Fibroblast of the aortic adventitia (primary cell): Measurements from ENCODE around the gene AIDA. TPM values are rescaled to one million over a fixed set of nuclear protein-coding genes. Genes with fewer than 3 reads are reported as not detected.

ENCODE experiments used
- DNase-seq: peaks from one replicate; pipeline ENCODE4 v3.0.0-alpha.2; 2010; ENCODE audit warnings: low read depth
- H3K4me3 ChIP-seq: 2 replicates; pipeline ENCODE4 v1.5.1; 2011; ENCODE audit warnings: low read depth, mild to moderate bottlenecking, control low read depth, low read length, moderate library complexity
- total RNA-seq: library from RNA; depleted of rRNA; stranded (reverse); fragments of >200 nt; gene quantifications from 2 replicates; pipeline ENCODE4 v1.2.3, GENCODE V29; 2012; ENCODE audit warnings: low replicate concordance
- TF ChIP-seq, protein P1 (sequence below): IDR thresholded peaks from 2 replicates; pipeline ENCODE4 v1.5.1; 2011; ENCODE audit warnings: mild to moderate bottlenecking, low read length, control low read depth, inconsistent platforms; ENCODE audit not compliant: insufficient read depth

AIDA gene
- total RNA-seq, 1 donor, result 119 TPM

DNA sequence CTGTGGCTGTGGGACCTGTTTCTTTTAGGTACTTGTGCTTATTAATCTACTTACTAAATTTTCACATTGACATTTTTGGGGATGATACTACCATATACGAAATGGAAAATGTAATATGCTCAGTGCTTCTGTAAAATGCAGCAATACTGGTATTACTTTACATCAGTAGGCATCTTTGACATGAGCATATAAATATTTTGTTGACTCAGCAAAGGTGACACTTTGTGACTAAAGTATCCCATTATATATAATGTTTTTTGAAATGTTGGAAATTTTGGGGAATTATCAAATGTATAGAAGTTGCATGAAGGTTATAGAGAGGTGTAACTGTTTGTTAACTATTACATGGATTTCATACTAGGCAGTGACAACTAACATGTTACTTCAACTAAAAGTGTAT lies 22.4 kb upstream of the AIDA start:
- TF ChIP-seq, protein P1, sequence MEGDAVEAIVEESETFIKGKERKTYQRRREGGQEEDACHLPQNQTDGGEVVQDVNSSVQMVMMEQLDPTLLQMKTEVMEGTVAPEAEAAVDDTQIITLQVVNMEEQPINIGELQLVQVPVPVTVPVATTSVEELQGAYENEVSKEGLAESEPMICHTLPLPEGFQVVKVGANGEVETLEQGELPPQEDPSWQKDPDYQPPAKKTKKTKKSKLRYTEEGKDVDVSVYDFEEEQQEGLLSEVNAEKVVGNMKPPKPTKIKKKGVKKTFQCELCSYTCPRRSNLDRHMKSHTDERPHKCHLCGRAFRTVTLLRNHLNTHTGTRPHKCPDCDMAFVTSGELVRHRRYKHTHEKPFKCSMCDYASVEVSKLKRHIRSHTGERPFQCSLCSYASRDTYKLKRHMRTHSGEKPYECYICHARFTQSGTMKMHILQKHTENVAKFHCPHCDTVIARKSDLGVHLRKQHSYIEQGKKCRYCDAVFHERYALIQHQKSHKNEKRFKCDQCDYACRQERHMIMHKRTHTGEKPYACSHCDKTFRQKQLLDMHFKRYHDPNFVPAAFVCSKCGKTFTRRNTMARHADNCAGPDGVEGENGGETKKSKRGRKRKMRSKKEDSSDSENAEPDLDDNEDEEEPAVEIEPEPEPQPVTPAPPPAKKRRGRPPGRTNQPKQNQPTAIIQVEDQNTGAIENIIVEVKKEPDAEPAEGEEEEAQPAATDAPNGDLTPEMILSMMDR, result no peak
- H3K4me3 ChIP-seq, result no peak overlapping the region
- DNase-seq, result no peak

DNA sequence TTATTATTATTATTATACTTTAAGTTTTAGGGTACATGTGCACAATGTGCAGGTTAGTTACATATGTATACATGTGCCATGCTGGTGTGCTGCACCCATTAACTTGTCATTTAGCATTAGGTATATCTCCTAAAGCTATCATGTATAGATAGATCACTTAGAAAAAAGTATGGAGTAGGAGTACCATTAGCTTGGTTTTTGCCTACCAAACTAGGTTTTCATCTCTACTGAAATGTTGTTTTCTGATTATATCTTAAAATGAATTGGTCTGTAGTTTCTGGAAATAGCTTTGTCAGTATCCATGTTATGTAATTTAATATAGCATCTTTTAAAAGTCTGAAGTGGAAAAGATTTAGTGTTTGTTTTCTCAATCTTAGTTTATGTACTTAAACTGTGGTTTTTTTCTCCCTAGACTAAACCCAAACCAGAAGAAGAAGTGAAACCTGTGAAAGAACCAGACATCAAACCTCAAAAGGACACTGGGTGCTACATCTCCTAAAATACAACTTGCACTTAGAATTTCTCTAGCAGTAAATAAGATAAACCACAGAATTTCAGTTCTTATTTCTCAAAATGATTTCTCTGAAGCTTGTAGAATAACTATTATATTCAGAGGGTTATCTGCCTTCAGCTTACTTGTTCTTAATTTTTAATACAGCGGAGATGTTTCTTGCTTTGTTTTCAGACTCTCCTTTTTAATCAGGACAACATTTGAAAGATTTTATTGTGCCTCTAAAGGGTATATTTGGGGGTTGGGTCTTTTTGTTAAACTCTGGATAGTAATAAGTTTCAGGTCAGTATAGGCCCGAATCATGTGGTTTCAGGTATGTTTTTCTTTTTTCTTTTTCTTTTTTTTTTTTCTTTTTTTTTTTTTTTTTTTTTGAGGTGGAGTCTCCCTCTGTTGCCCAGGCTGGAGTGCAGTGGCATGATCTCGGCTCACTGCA lies 20.2 kb upstream of the AIDA start:
- H3K4me3 ChIP-seq, result no peak overlapping the region
- DNase-seq, result no peak
- TF ChIP-seq, protein P1, result no peak

DNA sequence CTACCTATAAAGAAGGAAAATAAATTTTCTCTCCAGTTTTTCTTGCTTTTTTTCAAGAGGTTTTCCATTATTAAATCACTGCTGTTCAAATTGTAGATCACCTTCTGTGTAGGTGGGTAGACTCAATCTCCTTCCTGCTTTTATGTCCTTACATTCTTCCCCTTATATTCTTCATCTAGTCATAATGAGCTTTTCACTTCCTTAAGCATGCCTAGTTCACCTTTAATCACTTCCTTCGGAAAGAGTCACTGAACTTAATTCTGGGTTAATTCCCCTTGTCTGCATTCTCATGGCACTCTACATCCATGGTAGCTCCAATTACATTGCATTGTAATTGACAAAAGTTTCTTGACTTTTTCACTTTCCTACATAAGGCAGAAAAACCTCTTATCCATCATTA lies 18.6 kb upstream of the AIDA start:
- no peak overlapping the region for H3K4me3 ChIP-seq
- TF ChIP-seq, protein P1, result no peak
- no peak for DNase-seq

DNA sequence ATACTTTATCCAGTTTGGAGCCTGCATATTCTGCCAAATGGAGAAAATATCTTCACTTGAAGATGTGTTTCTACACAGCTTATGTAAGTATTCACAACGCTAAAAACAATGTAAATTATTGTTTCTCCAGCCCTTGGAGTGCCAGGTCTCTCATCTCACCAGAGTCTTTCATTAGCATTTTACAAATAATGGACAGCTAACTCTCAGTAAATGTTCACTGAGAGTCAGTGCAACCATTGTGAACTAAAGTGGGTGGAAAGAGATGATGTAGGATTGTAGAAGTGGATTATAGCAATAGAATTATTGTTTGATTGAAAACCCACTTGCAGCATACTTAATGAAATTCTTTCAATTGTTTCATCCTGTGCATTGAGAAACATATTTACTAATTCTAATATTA lies 16.5 kb upstream of the AIDA start:
- TF ChIP-seq, protein P1, result no peak
- DNase-seq, result no peak
- H3K4me3 ChIP-seq, result no peak overlapping the region

DNA sequence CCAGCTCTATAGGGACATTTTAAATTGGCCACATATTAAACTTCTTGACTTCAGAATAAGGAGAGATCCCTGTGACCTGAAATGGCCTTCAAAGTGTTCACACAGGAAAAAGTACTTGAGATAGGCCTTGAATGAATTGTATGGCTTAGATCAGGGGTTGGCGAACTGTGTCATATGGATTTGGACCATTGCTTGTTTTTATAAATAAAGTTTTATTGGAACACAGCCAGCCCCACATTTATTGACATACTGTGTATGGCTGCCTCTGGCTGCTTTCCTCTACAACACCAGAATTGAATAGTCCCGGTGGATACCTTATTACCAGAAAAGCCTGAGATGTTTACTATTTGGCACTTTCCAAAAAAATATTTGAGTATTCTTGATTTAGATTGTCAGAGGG lies 4.1 kb upstream of the AIDA start:
- DNase-seq, result no peak
- TF ChIP-seq, protein P1, result no peak
- no peak overlapping the region for H3K4me3 ChIP-seq

DNA sequence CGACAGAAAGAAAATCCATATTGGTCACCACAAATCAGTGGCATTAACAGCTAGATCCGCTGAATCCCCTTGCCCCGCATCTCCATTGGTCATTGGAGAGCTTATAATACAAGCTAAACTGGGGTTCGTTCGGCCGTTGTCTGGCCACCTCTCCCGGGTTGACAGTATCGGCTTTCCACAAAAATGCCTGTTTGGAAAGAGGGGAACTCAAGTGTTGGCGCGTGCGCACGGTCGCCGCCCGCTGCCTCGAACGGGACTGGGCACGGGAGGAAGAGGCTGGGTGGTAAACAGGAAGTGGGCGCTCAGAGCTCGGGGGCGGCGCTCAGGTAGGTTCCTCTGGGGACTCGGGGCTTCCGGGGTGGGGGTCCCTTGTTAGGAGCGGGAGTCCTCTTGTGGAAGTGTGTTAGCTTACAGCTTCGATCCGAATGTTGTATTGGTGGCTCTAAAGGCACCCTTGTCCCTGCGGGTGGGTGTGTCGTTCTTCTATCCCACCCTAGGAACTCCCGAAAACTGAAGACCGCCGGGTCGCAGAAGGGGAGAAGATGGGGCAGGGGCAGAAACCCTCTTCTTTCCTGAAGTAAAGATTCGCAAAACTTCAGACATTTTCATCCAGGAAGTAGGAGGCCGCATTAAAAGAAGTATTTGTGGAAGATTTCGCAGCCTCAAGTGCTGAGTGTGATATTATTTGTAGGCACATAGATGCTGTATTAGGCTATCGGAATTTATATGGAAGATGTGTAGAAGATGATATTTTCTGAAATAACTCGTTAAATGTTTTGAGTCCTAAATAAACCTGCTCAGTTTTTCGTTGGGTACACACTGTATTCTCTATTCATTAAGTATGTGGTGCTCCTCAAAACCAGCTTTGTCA lies 1.0 kb upstream of the AIDA start:
- peak overlapping the region; percentile 68 for H3K4me3 ChIP-seq
- DNase-seq, result peak; percentile 93
- TF ChIP-seq, protein P1, result no peak
